B cell (primary cell): ENCODE data around the gene MPZL3. TPM values are rescaled to one million over a fixed set of nuclear protein-coding genes. Genes with fewer than 3 reads are reported as not detected.

Experiments used
- ATAC-seq: fragments of 200-7000 bp; cut with Tn5 transposase; one replicate; pipeline ENCODE4 v1.10.0; 2021; ENCODE audit warnings: low read depth, mild to moderate bottlenecking, moderate number of reproducible peaks, moderate library complexity
- CTCF ChIA-PET: fragments of 350-600 bp; sonication (Branson Sonifier 250); formaldehyde crosslinking; loops from one replicate; lab custom pipeline; 2021; ENCODE audit warnings: antibody characterized with exemption, inconsistent platforms; lab: Charles Lee
- POLR2A ChIA-PET: fragments of 350-600 bp; sonication (Branson Sonifier 250); formaldehyde crosslinking; loops from one replicate; lab custom pipeline; 2021; ENCODE audit warnings: antibody characterized with exemption; lab: Charles Lee
- DNase-seq: peaks from one replicate; pipeline ENCODE4 v3.0.0; 2013
- H2AFZ ChIP-seq: 2 replicates; pipeline ENCODE4 v1.6.1; 2012; ENCODE audit warnings: mild to moderate bottlenecking, low read depth, low read length; ENCODE audit not compliant: insufficient read depth, poor library complexity, severe bottlenecking
- H3K27ac ChIP-seq, 2 donors: 1 replicate in 1 of 2; 2 replicates in 1 of 2; pipeline ENCODE4 v1.5.1; 2012 to 2013; ENCODE audit warnings: low read length in 2 of 2, mild to moderate bottlenecking in 2 of 2, moderate library complexity in 1 of 2
- H3K27me3 ChIP-seq, 4 experiments: fragments of 200-600 bp in 1 of 4; sonication (generic) in 1 of 4; replicated peaks in 1 of 4; 1 replicate in 2 of 4; 2 replicates in 2 of 4; pipeline versions ENCODE4 v1.6.1 to v1.7.0; 2013 to 2016; ENCODE audit warnings: low read length in 3 of 4, mild to moderate bottlenecking in 2 of 4, mixed read lengths in 1 of 4, moderate library complexity in 1 of 4; ENCODE audit not compliant: insufficient read depth in 4 of 4, control insufficient read depth in 3 of 4; ENCODE audit errors: control extremely low read depth in 1 of 4
- H3K36me3 ChIP-seq, 2 experiments: replicated peaks in 1 of 2; 1 replicate in 1 of 2; 2 replicates in 1 of 2; pipeline versions ENCODE4 v1.6.1 to v1.7.1; 2013; ENCODE audit warnings: low read length in 1 of 2; ENCODE audit not compliant: insufficient read depth in 2 of 2, control insufficient read depth in 1 of 2; ENCODE audit errors: control extremely low read depth in 1 of 2, extremely low read depth in 1 of 2
- H3K4me1 ChIP-seq, 2 donors: fragments of 200-600 bp in 1 of 2; sonication (generic) in 1 of 2; 1 replicate in 1 of 2; 2 replicates in 1 of 2; pipeline versions ENCODE4 v1.5.1 to v1.6.1; 2013 to 2017; ENCODE audit warnings: low read length in 2 of 2; ENCODE audit not compliant: control insufficient read depth in 2 of 2, insufficient read depth in 2 of 2
- H3K4me2 ChIP-seq: replicated peaks from 2 replicates; pipeline ENCODE3; 2012; ENCODE audit warnings: mild to moderate bottlenecking, low read depth, low read length; ENCODE audit not compliant: poor library complexity, severe bottlenecking
- H3K4me3 ChIP-seq, 5 experiments: fragments of 200-600 bp in 1 of 5; sonication (generic) in 1 of 5; 1 replicate in 3 of 5; 2 replicates in 2 of 5; pipeline versions ENCODE4 v1.5.1 to v1.7.0; 2011 to 2016; ENCODE audit warnings: low read length in 4 of 5, mild to moderate bottlenecking in 4 of 5, low read depth in 2 of 5, control low read depth in 1 of 5, moderate library complexity in 1 of 5; ENCODE audit not compliant: insufficient read depth in 1 of 5; ENCODE audit errors: control extremely low read depth in 1 of 5, extremely low read depth in 1 of 5
- H3K79me2 ChIP-seq: fragments of 200-600 bp; sonication (generic); one replicate; pipeline ENCODE4 v1.6.0; 2016; ENCODE audit warnings: low read length; ENCODE audit not compliant: control insufficient read depth, insufficient read depth
- H3K9ac ChIP-seq: fragments of 200-600 bp; sonication (generic); 2 replicates; pipeline ENCODE4 v1.6.1; 2017; ENCODE audit warnings: mild to moderate bottlenecking, low read length, moderate library complexity
- H3K9me3 ChIP-seq, 3 donors: one replicate each; pipeline versions ENCODE4 v1.6.1 to v1.7.1; 2013; ENCODE audit warnings: low read length in 2 of 3; ENCODE audit not compliant: control insufficient read depth in 2 of 3, insufficient read depth in 1 of 3; ENCODE audit errors: control extremely low read depth in 1 of 3
- H4K20me1 ChIP-seq: 2 replicates; pipeline ENCODE4 v1.6.0; 2012; ENCODE audit warnings: mild to moderate bottlenecking, low read length; ENCODE audit not compliant: insufficient read depth, control insufficient read depth, poor library complexity, severe bottlenecking
- H3K27ac Mint-ChIP-seq: one replicate; pipeline ENCODE4 v1.8.0; 2021; ENCODE audit warnings: mixed read lengths
- H3K27me3 Mint-ChIP-seq: one replicate; pipeline ENCODE4 v1.8.0; 2021; ENCODE audit warnings: mixed read lengths
- H3K4me1 Mint-ChIP-seq: one replicate; pipeline ENCODE4 v1.8.0; 2021; ENCODE audit warnings: mixed read lengths
- H3K4me3 Mint-ChIP-seq: one replicate; pipeline ENCODE4 v1.8.0; 2021; ENCODE audit warnings: mixed read lengths
- H3K9me3 Mint-ChIP-seq: one replicate; pipeline ENCODE4 v1.8.0; 2022; ENCODE audit warnings: mixed read lengths; ENCODE audit not compliant: insufficient read depth
- EZH2 ChIP-seq: IDR thresholded peaks from 2 replicates; pipeline ENCODE4 v1.6.1; 2012; ENCODE audit warnings: borderline replicate concordance, low read depth, mild to moderate bottlenecking, moderate library complexity, low read length; ENCODE audit not compliant: insufficient read depth, poor library complexity, severe bottlenecking
- WGBS: methylation state at CpG from one replicate; pipeline ENCODE4 v1.1.5; 2013; ENCODE audit warnings: missing lambda C conversion rate; ENCODE audit not compliant: insufficient coverage; 5-methylcytosine and 5-hydroxymethylcytosine counted together
- intact Hi-C: fragments of 100-400 bp; cut with micrococcal nuclease; formaldehyde crosslinking; loops from one replicate; pipeline ENCODE4 v1.10.0; 2022
- polyA plus RNA-seq: library from polyadenylated mRNA; depleted of rRNA; stranded (reverse); fragments of >200 nt; gene quantifications from 2 replicates; pipeline ENCODE4 v1.2.3, GENCODE V29; 2012
- total RNA-seq, 2 donors: library from RNA; stranded (reverse); fragments of 120-200 nt in 1 of 2; gene quantifications; 1 replicate in 1 of 2; 2 replicates in 1 of 2; pipeline versions ENCODE4 v1.2.3 to v1.2.4, GENCODE V29; 2013 to 2022
- TF ChIP-seq, protein P1 (sequence below): fragments of 200-600 bp; IDR thresholded peaks from one replicate; pipeline ENCODE4 v1.8.0; 2022; ENCODE audit warnings: antibody characterized with exemption, mild to moderate bottlenecking

The MPZL3 gene
- total and polyA plus RNA-seq, 2 donors (not counting 1 experiment from before 2014, with no cell fraction given), result 1.4 to 4.2 TPM

DNA sequence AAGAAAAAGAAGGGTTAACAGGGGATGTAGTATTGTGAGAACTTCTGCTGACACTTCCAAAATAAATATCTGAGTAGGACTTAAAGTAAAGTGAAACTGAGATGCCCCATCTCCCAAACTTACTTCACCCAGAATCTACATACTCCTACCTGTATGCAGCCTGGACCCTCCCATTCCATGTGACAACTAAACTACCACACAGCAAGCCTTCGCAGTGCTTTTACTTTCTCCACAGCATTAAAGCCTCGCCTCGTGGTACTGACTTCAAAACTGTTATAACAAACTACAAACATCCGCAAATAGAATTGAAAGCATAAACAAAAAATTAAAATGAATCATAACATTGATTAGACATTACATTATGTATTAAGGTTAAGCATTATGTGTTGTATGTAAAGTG is 10.9 kb upstream of the MPZL3 start:
- Mint-ChIP-seq H3K4me1 (peaks cover 10% of the 10 kb centered on the region), H3K4me3 (peak overlapping the region; percentile 70), H3K9me3 (no peaks in the 10 kb centered on the region), H3K27me3 (peaks cover 50% of the 10 kb centered on the region), H3K27ac (no peak overlapping the region)
- POLR2A ChIA-PET, result no interaction called here
- Histone ChIP-seq H3K4me1 (peaks cover 9 to 11% of the 10 kb centered on the region in 2 donors), H3K4me3 (no peak overlapping the region), H3K27me3 (peaks cover 0 to 56% (median 40%) of the 10 kb centered on the region in 4 experiments), H3K9ac (no peak overlapping the region), H2AFZ (no peak overlapping the region), H4K20me1 (no peaks in the 10 kb centered on the region), H3K4me2 (no peak overlapping the region), H3K9me3 (peaks cover 0 to 2% (median 0%) of the 10 kb centered on the region in 3 donors), H3K36me3 (no peaks in the 10 kb centered on the region), H3K79me2 (no peaks in the 10 kb centered on the region), H3K27ac (no peak overlapping the region)
- WGBS, result no CpG with 5 or more reads among the region's 4 CpGs
- no peak for TF ChIP-seq EZH2
- TF ChIP-seq, protein P1, sequence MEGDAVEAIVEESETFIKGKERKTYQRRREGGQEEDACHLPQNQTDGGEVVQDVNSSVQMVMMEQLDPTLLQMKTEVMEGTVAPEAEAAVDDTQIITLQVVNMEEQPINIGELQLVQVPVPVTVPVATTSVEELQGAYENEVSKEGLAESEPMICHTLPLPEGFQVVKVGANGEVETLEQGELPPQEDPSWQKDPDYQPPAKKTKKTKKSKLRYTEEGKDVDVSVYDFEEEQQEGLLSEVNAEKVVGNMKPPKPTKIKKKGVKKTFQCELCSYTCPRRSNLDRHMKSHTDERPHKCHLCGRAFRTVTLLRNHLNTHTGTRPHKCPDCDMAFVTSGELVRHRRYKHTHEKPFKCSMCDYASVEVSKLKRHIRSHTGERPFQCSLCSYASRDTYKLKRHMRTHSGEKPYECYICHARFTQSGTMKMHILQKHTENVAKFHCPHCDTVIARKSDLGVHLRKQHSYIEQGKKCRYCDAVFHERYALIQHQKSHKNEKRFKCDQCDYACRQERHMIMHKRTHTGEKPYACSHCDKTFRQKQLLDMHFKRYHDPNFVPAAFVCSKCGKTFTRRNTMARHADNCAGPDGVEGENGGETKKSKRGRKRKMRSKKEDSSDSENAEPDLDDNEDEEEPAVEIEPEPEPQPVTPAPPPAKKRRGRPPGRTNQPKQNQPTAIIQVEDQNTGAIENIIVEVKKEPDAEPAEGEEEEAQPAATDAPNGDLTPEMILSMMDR, result no peak
- CTCF ChIA-PET, result interaction anchor here (1.6 to 1.9 kb wide), 3 partner anchors 26 to 92 kb away, joined by 4 to 10 read pairs (median 4); no protein-coding TSS in a partner anchor
- DNase-seq (no peak), ATAC-seq (no peak)
- intact Hi-C loops, result no loop called here

DNA sequence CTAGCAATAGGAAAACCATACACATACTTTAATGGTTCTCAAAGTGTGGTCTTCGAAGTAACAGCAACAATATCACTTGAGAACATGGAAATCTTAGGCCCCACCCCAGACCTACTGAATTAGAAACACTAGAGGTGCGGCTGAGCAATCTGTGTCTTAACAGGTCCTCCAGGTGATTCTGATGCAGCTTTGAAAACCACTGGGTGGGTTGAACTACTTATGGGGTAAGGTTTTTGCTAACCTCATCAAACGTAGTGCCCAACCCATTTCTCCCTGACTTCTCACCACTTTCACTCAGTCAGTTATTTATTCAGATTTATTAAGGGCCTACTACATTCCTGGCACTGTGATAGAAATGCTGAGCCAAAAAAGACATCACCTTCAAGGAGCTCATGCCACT is 8.2 kb upstream of the MPZL3 start:
- H3K36me3 ChIP-seq, result no peaks in the 10 kb centered on the region
- Mint-ChIP-seq H3K27me3 (peaks cover 56% of the 10 kb centered on the region), H3K27ac (no peak overlapping the region), H3K9me3 (no peaks in the 10 kb centered on the region), H3K4me3 (no peak overlapping the region), H3K4me1 (peaks cover 10% of the 10 kb centered on the region)
- no peaks in the 10 kb centered on the region for H4K20me1 ChIP-seq
- H3K79me2 ChIP-seq, result no peaks in the 10 kb centered on the region
- WGBS, result 100% methylated on average over 1 of the region's 3 CpGs
- no peak overlapping the region for H3K4me3 ChIP-seq
- H3K9me3 ChIP-seq, result peaks cover 0 to 2% (median 0%) of the 10 kb centered on the region in 3 donors
- H3K27me3 ChIP-seq, result peaks cover 0 to 39% (median 33%) of the 10 kb centered on the region in 4 experiments
- ATAC-seq (no peak), DNase-seq (no peak)
- peaks cover 9 to 11% of the 10 kb centered on the region in 2 donors for H3K4me1 ChIP-seq
- no peak overlapping the region for H2AFZ ChIP-seq
- intact Hi-C loops, result no loop called here
- H3K9ac ChIP-seq, result no peak overlapping the region
- TF ChIP-seq, protein P1, result no peak
- TF ChIP-seq EZH2, result no peak
- H3K27ac ChIP-seq, result no peak overlapping the region
- CTCF ChIA-PET, result interaction anchor here (0.5 to 2.9 kb wide), 3 partner anchors 21 to 1096 kb away, joined by 3 to 19 read pairs (median 7); no protein-coding TSS in a partner anchor
- POLR2A ChIA-PET, result no interaction called here
- no peak overlapping the region for H3K4me2 ChIP-seq
